Suprapubic skin (tissue), 3 donors: ENCODE measurements around the gene TANC1.

Experiments
- CTCF ChIP-seq, 2 donors: fragments of 200-600 bp in 1 of 2; fragments of 450-650 bp in 1 of 2; sonication (generic) in 1 of 2; IDR thresholded peaks; one replicate each; pipeline ENCODE4 v1.5.1; 2016 to 2019; ENCODE audit warnings: antibody characterized with exemption in 2 of 2, mild to moderate bottlenecking in 1 of 2, moderate library complexity in 1 of 2
- POLR2AphosphoS5 ChIP-seq, 3 donors: sonication (generic); formaldehyde crosslinking; IDR thresholded peaks; one replicate each; pipeline ENCODE4 v1.6.1; 2017; ENCODE audit warnings: antibody characterized with exemption in 3 of 3

GRCh38 chr2:158979772-158980171, 11.3 kb downstream of the TANC1 start:
- TF ChIP-seq POLR2AphosphoS5 (IDR thresholded peaks at IDR 0.05) (no peak), CTCF (IDR thresholded peaks at IDR 0.05) (no peak)
